GM19023 (cell line): ENCODE results near the gene HAO2.

Source experiments
- ATAC-seq: cut with Tn5 transposase; IDR thresholded peaks from one replicate; pipeline ENCODE4 v1.9.1; 2021; ENCODE audit warnings: mild to moderate bottlenecking, moderate library complexity; ENCODE audit not compliant: unreplicated experiment

Gene HAO2

DNA sequence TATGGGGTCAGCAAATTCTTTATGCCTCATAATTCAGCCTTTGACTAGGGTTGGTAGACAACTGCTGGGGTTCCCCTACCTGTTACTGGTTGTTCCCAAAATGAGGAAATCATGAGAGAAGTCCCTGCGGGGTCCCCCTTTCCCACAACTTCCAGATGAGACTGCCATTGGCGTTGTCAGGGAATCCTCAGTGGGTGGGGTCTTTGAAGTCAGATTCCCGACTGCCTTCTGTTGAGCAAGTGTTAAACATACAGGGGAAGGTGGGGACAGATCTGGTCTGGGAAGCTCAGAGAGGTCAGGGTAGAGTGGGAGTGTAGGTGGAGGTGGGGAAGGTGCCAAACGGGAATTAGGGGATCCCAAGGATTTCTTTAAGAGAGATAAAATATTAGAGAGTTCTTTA, 61.1 kb downstream of the HAO2 start:
- no peak for ATAC-seq

DNA sequence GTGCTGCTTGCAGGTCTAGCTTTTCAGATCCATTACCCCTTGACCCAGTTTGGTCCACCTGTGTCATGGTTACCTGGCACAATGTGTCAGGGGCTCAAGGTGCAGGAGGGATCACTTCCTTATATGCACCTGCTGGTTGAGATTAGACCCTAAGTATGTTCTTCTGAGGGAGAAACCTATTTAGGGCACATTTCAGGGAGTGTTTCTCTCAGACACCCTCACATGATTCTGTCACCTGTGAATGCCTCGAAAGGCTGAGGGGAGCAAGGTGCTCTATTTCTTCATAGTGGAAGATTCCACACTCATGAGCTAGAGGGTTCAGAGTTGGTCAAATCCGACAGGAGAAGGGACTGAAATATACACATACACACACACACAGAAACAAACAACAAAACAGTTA, 61.9 kb downstream of the HAO2 start:
- no peak for ATAC-seq

DNA sequence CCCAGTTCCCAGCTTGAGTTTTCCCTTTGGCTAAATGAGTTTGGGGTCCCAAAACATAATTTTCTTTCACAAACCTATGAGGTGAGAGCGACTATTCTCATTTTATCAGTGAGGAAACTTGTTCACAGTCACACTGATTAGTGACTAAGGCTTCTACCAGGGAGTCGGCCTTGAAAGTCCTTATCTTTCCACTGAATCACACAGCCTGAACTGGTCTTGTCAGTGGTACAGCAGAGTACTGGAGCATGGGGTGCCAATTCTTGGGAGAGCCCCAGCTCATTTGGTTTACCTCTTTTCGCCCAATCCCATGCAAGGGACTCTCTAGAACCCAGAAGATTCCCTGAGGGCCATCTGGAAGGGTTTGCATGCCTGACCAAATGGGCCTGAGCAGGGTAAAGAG, 63.3 kb downstream of the HAO2 start:
- ATAC-seq, result no peak

DNA sequence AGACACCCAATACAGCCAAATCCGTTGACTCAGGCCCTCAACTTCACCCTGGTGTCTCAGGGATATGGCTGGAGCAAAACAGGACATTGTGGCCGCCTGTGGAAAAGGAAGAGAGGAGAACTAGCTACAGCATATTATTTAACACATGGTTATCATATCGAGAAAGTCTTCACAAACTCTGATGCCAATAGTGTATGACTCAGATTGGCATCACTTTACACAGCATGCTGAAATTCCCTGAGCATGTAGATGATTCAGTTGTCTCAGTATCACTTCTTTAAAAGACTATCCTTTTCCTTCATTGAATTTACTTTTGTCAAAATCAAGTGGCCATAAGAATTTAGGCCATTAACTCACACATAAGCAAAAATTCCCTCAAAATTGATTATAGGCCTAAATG, 66.5 kb downstream of the HAO2 start:
- ATAC-seq, result no peak

DNA sequence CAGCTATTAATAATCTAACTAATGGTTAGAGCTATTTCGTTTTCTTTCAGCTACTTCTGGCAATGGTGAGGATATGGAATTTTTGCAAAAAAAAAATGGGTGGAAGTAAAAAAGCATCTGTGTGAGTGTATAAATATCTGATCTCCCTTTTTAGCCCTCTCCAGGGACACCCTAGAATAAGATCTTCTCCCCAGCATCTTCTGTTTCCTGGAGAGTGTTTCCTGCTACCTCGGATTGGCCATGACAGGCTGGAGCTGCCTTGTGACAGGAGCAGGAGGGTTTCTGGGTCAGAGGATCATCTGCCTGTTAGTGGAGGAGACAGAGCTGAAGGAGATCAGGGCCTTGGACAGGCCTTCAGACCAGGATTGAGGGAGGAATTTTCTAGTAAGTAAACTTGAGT, 70.2 kb downstream of the HAO2 start:
- ATAC-seq, result no peak

DNA sequence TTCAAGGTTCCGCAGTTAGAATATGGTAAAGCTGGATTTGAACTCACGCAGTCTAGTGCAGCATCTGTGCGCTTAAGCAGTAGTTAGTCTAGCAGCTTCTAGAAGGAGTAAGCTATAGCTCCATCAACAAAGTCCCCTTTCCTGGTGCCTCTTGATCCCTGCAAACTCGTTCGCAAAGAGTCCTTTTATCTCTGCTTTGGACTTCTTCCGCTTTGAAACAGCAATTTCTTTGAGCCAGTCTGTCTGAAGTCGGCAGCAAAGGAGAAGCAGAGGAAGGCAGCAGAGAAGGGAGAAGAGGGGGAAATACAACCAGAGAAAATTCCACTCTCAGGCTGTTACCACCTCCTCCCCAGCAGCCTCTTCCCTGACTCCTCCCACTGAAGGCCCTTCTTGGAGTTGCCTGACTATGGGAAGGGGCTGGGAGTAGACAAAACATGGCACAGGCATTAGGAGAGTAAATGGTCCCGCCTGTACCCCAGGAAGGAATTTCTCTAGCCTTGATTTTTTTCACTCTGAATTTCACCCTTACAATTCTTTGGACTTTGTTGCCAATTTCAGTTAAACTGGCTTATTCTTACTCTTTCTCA, 72.2 kb downstream of the HAO2 start:
- ATAC-seq, result no peak

DNA sequence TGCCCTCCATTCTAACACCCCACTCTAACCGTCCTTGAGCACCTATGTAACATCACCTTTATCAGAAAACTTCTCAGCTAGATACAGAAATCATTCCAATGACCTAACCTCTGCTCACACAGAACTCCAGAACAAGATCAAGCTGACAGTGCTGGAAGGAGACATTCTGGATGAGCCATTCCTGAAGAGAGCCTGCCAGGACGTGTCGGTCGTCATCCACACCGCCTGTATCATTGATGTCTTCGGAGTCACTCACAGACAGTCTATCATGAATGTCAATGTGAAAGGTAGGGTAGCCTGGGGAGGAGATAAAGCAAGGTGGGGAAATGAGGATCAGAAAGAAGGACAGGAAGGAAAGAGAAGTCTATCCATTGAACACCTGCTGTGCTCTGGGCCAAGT, 74.2 kb downstream of the HAO2 start:
- ATAC-seq, result no peak
